ENCODE results near the gene COL18A1.
"Not testable (repeated sequence)": the region's sequence is repeated elsewhere in the genome, so short reads cannot be mapped to it uniquely, and the experiment has no call there.

COL18A1 gene

DNA sequence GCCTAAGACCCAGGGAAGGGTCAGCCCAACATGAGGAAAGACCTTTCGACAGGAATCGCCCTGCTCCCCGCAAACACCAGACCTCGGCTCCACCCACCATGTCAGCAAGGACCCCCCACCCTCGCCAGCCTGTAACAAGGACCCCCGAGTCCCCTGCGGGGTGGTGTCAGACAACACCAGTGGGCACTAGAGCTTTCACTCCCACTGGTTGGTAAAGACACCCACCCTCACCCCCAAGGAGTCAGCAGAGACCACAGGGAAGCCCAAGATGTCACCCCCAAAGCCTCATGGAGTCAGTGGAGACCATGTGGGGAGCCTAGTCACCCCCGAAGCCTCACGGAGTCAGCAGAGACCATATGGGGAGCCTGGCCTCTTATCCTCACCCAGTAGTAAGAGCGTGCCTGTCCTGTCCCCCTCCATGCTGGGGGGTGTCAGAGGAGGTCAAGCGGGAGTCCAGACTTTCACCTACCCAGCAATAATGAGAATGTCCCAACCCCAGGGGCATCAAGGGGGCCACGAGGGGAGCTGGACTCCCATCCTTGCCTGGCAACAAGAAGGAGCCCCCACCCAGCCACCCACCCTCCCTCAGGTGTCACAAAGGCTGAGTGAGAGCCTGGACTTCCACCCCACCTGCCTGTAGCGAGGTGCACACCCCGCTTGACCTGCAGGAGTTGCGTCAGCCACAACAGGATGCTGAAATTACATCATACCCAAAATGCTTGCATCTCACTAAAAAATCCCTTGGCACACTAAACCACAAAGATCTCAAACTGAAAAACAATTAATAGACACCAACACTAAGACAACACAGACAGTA lies 112.5 kb downstream of the COL18A1 start:
- DNase-seq = no peak

DNA sequence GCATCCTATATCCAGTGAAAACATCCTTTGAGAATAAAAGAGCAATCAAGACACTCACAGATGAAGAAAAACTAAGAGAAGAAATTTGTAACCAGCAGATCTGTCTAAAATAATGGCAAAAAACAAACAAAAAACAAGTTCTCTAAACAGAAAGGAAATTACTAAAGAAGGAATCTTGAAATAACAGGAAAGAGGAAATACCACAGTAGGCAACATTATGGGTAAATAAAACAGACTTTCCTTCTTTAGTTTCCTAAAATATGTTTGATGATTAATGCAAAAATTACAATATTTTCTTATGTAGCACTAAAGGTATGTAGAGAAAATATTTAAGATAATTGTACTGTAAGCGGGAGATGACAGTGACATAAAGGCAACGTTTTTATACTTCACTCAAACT lies 113.8 kb downstream of the COL18A1 start:
- DNase-seq = no peak

DNA sequence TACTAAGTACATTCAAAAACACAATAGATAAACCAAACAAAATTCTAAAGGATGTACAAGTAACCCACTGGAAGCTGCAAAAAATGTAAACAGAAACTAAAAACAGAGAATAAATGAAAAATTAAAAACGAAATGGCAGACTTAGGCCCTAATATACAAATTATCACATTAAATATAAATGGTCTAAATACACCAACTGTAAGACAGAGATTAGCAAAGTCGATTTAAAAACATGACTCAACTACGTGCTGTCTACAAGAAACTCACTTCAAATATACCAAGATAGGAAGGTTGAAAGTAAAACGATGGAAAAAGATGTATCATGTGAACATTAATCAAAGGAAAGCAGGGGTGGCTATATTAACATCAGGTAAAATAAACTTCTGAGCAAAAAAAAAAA lies 114.2 kb downstream of the COL18A1 start:
- DNase-seq = no peak

DNA sequence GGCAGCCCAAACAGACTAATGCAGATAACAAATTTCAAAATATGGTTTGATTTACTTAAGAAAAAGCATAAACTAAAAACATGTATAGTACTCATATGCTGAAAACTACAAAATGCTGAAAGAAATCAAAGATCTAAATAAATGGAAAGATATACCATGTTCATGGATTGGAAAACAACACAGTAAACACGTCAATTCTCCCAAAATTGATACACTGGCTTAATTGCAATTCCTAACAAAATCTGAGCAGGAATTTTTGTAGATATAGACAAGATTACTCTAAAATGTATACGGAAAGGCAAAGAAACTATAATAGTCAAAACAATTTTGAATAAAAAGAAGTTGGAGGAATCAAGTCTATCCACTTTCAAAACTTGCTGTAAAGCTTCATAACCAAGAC lies 116.3 kb downstream of the COL18A1 start:
- DNase-seq = no peak

DNA sequence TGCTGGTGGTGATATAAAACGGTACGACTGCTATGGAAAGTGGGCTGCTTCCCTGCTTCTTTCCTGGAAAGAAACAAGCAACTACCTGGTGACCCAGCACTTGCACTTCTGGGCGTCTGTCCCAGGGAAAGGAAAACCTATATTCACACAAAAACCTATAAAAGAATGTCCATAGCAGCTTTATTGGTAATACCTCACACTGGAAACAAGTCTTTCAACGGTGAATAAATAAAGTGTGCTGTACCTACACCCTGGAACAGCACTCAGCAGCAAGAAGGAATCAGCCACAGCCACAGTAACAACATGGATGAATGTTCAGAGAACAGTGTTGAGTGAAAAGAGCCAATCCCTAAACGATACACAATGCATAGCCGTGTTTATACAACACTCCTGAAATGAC lies 117.4 kb downstream of the COL18A1 start:
- DNase-seq = no peak

DNA sequence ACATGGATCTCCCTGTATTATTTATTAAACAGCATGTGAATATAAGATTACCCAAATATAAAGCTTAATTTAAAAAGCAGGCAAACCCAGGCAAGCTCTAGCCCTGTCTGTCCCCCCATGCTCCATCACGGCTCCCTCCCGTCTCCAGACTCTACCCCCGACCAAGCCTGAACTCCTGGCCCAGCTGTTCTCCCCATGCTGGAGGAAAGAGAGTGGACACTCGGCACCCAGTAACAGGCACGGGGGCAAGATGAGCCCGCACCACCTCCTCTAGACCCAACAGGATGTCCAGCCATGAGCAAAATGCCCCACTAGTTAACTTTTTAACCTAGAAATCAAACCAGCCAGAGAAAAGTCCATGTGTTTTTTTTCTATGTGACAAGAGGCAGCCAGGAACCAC lies 118.0 kb downstream of the COL18A1 start:
- no peak for DNase-seq

DNA sequence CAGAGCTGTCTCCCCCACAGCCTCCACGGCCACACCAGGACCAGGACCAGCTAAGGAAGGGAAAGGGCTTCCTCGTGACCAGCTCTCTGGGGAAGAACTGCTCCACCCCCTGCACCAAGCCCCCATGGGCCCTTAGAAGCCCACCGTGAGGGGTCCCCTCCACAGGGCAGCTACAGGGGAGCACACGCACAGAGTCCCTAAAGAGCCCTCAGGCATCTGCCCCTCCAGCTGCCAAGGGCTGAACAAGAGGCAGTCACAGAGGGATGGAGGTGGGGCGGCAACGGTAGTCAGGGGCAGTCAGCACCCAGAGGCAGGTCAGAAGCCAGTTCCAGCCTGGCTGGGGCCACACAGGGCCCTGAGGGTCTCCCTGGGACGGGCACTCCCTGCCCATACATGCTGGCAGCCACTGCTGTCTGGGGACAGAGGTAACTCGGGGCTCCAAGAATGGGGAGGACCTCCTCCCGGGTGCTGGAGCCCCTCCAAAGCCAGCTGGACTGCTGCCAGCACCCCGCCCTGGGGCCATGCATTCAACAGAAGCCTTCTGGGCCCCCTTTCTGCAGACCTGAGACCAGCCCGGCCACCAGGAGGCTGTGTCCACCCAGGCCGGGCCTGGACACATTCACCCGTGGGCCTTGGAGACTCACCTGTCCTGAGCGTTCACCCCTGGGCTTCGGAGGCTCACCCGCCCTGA lies 118.6 kb downstream of the COL18A1 start:
- no peak for DNase-seq

DNA sequence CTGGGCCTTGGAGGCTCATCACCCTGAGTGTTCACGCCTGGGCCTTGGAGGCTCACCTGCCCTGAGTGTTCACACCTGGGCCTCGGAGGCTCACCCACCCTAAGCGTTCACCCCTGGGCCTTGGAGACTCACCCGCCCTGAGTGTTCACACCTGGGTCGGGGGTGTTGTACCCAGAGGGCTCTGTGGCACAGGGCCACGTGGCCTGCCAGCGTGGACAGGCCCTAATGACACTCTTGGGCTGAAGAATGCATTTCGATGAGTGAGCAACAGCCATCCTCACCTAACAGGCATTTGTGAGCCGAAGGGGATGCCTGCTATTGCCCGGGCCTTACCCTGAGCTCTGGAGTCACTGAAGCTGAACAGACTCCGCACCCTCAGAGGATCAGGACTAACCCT lies 119.8 kb downstream of the COL18A1 start:
- DNase-seq = no peak

DNA sequence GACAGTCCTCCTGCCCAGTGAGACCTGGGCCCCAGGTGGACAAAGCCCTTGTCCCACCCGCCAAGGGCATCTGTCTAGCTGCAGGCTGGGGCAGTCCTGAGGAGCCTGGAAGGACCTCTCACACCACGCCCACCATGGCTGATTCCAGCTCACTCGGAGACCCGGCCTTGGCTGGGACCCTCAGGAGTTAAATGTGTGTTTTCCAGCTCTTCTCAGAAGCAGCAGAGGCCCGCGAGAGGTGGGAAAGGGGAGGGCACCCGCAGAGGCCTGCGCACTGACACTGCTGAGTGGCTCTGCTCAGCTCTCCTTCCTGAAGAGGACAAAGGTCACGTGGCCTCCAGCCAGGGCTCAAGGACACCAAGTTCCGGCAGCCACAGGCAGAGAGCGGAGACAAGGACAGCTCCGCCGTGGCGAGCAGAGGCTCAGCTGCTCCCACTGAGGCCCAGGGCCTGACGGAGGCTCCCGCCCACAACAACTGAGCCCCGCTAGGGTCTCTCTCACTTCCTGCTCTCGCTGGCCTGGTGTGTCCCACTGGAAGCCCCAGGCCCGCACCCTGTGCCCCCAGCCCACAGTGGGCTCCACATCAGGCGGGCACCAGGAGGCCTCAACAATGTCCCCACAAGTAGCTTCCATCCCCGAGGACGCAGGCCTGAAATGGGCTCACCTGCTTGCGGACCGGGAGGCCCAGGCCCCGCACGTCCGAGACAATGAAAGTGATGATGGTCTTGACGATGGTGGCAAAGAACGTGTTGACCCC lies 120.4 kb downstream of the COL18A1 start:
- no peak for DNase-seq

DNA sequence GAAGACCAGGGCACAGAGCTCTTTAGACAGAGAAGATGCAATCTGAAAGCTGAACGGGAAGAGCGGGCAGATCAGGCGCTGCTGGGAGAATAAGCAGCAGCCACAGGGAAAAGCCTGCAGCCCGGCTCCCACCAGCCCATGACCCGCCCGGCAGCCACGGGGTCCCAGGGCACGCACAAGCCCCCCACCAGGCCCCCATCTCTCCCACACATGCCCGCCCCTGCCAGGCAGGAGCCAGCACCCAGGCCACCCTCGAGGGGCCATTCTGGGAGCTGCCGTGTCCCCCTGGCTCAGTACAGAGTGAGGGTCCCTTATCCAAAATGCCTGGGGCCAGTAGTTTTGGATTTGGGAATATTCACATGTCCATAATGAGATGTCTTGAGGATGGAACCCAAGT lies 120.9 kb downstream of the COL18A1 start:
- DNase-seq = no peak

DNA sequence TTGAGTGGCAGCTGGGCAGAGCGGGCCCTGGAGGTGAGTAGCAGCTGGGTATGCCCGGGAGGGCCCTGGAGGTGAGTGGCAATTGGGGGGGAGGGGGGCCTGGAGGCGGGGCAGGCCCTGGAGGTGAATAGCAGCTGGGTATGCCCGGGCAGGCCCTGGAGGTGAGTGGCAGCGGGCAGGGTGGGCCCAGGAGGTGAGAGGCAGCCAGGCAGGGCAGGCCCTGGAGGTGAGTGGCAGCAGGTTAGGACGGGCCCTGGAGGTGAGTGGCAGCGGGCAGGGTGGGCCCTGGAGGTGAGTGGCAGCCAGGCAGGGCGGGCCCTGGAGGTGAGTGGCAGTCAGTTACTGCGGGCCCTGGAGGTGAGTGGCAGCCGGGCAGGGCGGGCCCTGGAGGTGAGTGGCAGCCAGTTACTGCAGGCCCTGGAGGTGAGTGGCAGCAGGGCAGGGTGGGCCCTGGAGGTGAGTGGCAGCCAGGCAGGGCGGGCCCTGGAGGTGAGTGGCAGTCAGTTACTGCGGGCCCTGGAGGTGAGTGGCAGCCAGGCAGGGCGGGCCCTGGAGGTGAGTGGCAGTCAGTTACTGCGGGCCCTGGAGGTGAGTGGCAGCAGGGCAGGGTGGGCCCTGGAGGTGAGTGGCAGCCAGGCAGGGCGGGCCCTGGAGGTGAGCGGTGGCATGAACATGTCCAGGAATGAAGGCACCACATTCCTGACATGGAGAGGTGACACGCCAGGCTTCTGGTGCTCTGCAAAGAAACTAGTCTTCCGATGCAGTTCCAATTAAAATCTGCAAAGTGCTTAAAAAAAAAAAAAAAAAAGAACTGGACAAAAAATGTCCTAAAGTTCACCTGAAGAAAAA lies 122.4 kb downstream of the COL18A1 start:
- DNase-seq = not testable (repeated sequence)

DNA sequence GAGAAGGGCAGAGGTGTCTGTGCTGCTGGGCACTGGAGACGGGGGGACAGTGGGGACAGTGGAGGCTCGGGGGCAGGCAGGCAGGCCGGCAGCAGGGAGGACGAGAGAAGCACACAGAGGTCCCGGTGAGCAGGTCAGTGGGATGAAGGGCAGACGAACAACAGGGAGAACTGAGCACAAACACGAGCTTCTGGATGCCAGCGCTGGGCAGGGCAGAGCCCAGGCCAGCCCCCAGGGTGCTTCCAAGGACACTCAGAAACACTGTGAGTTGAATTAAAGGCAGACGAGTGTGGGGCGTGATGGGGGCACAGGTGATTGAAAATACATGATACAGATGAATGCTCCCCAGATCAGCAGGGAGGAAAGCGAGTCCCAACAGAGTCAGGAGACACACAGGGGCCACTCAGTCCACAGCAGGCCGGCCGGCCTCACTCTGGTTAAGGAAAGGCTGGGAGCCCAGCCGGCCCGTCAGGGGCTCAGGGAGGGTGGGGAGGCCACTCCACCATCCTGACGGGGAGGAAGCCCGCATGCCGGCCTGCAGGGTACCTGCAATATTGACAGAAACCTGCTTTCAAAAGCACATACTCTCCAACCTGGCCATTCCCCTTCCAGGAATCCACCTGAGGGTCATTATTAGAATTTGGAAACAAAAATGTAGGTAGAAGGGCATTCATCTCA lies 123.2 kb downstream of the COL18A1 start:
- no peak for DNase-seq

DNA sequence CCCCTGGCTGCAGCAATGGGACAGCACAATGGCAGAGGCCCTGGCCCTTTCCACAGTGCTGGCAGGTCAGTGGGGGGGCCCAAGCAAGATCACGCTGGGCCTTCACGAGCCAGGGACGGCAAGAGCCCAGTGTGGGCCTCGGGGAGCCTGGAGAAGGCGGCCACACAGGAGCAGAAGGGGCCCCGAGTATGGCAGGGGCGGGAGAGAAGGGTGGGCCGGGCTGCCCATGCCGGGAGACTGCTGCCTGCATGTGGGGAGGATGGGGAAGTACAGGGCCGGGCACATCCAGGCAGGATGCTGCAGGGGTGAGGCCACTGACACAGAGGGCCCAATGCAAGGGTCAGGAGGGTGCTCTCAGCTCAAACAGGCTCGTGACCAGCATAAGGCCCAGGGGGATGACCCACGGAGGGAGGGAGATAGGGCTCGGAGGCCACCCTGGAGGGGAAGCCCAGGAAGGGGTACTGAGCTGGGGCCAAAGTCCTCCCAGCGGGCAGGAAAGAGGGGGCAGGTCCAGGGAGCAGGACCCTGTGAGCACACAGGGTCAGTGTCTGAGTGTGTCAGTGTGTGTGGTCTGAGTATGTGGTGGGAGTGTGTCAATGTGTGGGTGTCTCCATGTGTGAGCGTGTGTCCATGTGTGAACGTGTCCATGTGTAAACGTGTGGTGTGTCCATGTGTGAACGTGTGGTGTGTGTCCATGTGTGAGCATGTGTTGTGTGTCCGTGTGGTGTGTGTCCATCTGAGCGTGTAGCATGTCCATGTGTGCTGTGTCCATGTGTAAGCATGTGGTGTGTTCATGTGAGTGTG lies 124.2 kb downstream of the COL18A1 start:
- DNase-seq = no peak

DNA sequence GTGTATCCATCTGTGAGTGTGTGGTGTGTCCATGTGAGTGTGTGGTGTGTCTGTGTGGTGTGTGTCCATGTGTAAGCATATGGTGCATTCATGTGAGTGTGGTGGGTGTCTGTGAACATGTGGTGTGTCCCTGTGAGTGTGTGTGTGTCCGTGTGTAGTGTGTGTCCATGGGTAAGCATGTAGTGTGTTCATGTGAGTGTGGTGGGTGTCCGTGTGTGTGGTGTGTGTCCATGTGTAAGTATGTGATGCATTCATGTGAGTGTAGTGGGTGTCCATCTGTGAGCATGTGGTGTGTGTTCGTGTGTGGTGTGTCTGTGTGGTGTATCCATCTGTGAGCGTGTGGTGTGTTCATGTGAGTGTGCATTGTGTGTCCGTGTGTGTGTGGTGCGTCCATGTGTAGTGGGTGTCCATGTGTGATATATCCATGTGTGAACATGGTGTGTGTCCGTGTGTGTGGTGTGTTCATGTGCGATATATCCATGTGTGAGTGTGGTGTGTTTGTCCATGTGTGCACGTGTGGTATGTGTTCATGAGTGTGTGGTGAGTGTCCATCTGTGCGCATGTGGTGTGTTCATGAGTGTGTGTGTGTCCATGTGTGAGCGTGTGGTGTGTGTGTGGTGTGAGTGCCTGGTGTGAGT lies 124.9 kb downstream of the COL18A1 start:
- no peak for DNase-seq

DNA sequence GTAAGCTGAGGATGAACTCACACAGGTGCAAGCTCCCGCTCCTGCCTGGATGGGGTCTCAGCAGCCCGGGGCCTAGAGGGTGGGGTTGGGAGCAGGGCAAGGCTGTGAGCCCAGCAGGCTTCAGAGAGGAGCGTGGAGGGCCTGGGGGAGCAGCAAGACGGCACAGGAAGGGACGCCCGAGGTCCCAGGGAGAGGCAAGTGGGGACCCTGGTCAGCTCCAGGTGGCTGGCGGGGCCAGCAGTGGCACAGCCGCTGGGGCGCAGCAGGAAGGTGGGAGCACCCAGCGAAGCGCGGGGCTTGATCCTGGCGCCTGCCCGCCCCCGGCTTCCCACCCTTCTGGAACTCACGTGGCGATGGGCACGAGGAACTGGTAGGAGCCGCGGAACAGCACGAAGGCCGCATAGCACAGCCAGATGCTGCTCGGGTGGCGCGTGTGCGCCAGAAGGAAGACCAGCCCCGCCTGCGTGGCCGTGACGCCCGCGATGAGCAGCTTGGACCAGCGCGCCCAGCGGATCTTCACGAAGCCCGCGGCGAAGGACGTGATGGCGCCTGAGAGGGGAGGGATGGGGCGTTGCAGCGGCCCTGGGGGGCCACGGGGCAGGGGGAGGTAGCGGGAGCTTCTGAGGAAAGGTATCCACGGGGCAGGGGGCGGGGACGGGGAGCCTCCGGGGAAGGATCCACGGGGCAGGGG lies 125.6 kb downstream of the COL18A1 start:
- no peak for DNase-seq

DNA sequence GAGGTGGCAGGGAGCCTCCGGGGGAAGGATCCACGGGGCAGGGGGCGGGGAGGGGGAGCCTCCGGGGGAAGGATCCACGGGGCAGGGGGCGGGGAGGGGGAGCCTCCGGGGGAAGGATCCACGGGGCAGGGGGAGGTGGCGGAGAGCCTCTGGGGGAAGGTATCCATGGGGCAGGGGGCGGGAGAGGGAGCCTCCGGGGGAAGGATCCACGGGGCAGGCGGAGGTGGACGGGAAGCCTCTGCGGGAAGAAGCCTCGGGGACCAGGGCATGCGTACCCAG lies 126.1 kb downstream of the COL18A1 start:
- DNase-seq = not testable (repeated sequence)

DNA sequence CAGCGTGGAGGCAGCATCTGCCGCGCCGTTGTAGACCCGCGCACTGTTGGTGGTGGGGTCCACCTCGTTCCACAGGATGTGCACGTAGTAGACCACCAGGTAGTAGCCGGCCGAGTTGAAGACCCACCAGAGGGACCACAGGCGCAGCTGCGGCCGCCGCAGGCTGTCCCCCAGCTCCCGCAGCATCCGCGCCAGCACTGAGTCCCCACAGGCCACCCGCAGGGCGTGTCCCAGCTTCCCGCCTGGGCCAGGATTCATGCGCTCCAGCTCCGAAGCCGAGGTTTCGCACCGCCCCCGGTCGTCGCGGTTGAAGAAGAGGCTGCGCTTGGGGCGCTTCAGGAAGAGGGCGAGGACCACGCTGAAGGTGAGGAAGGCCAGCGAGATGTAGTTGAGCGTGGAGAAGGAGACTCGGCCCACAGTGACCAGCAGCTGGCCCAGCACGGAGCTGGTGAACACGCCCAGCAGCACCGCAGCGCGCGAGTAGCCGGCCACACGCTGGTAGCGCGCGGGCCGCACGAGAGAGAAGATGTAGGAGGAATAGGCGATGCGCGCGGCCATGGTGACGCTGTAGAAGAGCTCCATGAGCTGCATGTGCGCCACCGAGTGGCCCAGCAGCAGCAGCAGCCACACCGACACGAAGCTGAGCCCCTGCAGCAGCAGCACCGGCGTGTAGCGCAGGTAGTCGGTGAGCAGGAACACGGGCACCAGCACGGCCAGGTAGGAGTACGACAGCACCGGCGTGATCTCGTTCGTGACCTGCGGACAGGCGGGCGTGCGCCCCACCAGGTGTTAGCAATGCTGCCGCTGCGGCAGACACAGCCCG lies 126.6 kb downstream of the COL18A1 start:
- no peak for DNase-seq

DNA sequence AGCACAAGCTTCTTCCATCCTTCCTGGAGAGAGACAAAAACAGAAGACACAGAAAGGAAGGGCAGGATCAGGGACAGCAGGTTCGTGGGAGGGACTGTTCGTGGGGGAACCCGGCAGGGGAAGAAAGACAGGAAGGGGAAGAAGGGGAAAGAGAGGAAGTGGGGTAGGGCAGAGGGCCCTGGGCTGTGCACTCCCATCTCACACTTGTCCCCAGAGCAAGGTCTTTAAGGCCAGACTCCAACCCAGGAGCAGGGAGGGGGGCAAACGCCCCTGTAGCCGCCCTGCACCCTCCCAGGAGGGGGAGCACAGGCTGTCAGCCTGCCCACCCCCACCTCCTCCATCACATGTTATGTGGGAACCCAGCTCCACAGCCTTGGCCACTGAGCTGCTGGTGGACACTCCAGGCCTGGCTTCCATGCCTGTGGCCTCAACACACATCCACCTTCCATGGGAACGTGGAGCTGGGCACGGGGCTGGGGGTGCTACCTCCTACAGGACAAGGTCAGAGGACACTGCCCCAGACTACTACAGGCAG lies 127.9 kb downstream of the COL18A1 start:
- no peak for DNase-seq

DNA sequence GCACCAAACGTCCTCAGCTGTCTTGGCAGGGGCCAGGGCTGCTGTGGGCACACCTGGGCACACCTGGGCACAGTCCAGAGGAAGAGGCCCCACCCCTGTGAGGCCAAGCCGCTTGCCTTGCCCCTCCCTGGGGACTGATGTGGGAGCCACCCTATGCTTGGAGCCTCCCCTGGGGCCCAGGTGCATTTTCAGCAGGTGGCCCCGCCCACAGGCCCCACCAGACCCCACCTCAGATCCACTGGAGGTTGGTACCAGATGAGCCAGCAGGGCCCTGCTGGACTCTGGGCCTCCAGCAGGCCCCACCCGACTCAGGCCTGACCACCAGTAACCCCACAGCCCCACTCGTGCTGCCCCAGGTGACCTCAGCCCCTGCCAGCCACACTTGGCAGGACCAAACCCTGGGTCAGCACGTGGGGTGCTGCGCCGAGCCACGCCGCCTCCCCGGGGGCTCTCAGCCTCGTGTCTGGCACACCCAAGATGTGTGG lies 128.4 kb downstream of the COL18A1 start:
- DNase-seq = no peak
